Measurements from ENCODE around the gene QSOX2.
A peak's percentile ranks its signal among the peaks of the same experiment; 100 is the strongest.

The QSOX2 gene

DNA sequence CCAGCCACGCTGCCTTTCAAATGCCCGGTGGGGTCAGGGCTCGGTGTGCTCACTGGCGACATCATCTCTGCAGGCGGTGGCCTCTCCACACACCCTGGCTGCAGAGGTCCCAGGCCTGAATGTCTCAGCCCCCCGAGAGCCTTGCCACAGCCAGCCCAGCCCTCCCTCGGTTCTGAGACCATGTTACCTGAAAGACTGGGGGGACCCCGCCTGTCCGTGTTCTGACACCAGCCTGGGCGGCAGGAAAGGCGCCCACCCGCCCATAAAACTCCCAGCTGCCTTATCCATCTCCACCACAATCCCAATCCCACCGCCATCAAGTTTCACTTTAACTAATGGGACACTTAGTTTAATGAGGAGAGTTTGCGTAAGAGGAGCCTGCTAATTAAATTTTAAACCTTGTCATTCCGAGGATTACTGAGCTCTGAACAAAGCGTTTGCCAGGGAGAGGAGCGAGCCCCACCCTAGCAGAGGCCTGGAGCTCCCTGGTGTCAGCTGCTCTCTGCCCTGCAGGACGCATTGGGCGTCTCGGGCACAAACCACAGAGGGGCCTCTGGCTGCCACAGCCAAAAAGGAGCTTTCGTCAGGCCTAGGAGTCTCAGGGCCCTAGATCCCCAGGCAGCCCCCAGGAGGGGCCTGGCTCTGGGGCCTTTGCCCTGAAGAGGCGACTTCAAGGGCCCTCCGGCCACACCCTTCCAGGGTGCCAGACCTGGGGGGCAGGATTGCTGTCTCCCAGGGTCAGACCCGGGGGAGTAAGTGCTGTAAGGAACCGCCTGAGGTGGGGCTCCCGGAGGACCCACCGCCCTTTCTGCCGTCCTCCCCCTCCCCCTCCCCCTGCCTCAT, 56.0 kb downstream of the QSOX2 start (continued):
- TF ChIP-seq, protein P1, sequence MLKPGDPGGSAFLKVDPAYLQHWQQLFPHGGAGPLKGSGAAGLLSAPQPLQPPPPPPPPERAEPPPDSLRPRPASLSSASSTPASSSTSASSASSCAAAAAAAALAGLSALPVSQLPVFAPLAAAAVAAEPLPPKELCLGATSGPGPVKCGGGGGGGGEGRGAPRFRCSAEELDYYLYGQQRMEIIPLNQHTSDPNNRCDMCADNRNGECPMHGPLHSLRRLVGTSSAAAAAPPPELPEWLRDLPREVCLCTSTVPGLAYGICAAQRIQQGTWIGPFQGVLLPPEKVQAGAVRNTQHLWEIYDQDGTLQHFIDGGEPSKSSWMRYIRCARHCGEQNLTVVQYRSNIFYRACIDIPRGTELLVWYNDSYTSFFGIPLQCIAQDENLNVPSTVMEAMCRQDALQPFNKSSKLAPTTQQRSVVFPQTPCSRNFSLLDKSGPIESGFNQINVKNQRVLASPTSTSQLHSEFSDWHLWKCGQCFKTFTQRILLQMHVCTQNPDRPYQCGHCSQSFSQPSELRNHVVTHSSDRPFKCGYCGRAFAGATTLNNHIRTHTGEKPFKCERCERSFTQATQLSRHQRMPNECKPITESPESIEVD (tag by site-specific recombination; IDR thresholded peaks at IDR 0.05) = peak; percentile 63; the same call in 1 of the 2 replicates
- peak; percentile 55 for TF ChIP-seq ZNF600 (tag by site-specific recombination; IDR thresholded peaks at IDR 0.05)
- TF ChIP-seq, protein P2, sequence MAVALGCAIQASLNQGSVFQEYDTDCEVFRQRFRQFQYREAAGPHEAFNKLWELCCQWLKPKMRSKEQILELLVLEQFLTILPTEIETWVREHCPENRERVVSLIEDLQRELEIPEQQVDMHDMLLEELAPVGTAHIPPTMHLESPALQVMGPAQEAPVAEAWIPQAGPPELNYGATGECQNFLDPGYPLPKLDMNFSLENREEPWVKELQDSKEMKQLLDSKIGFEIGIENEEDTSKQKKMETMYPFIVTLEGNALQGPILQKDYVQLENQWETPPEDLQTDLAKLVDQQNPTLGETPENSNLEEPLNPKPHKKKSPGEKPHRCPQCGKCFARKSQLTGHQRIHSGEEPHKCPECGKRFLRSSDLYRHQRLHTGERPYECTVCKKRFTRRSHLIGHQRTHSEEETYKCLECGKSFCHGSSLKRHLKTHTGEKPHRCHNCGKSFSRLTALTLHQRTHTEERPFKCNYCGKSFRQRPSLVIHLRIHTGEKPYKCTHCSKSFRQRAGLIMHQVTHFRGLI (tag by site-specific recombination; IDR thresholded peaks at IDR 0.05) = 0 out of 2 replicates have a peak, but pooled peaks have one; percentile 14
- TF ChIP-seq ZNF335 (tag by site-specific recombination; conservative IDR thresholded peaks at IDR 0.05) = 0 out of 2 replicates have a peak, but pooled peaks have one; percentile 28
- TF ChIP-seq ZNF133 (tag by site-specific recombination; IDR thresholded peaks at IDR 0.05) = no peak
- peak; percentile 24; the same call in 1 of the 2 replicates for TF ChIP-seq TSHZ1 (tag by site-specific recombination; IDR thresholded peaks at IDR 0.05; ENCODE audit: borderline replicate concordance)
- peak; percentile 59 for TF ChIP-seq GLIS2 (tag by site-specific recombination; IDR thresholded peaks at IDR 0.05)
- TF ChIP-seq ZNF530 (tag by site-specific recombination; IDR thresholded peaks at IDR 0.05; ENCODE audit: low read depth) = no peak
- peak; percentile 48; the same call in 1 of the 2 replicates for TF ChIP-seq ZBTB17 (tag by site-specific recombination; IDR thresholded peaks at IDR 0.05)
- TF ChIP-seq ZNF394 (tag by site-specific recombination; IDR thresholded peaks at IDR 0.05; ENCODE audit: borderline replicate concordance) = peak; percentile 81; the same call in 1 of the 2 replicates
- TF ChIP-seq ZNF18 (tag by site-specific recombination; IDR thresholded peaks at IDR 0.05) = 0 out of 2 replicates have a peak, but pooled peaks have one; percentile 25
- TF ChIP-seq, protein P3, sequence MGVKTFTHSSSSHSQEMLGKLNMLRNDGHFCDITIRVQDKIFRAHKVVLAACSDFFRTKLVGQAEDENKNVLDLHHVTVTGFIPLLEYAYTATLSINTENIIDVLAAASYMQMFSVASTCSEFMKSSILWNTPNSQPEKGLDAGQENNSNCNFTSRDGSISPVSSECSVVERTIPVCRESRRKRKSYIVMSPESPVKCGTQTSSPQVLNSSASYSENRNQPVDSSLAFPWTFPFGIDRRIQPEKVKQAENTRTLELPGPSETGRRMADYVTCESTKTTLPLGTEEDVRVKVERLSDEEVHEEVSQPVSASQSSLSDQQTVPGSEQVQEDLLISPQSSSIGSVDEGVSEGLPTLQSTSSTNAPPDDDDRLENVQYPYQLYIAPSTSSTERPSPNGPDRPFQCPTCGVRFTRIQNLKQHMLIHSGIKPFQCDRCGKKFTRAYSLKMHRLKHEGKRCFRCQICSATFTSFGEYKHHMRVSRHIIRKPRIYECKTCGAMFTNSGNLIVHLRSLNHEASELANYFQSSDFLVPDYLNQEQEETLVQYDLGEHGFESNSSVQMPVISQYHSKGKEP (tag by site-specific recombination; IDR thresholded peaks at IDR 0.05) = peak; percentile 75
- peak; percentile 71 for TF ChIP-seq ZFHX2 (tag by site-specific recombination; conservative IDR thresholded peaks at IDR 0.05)
- TF ChIP-seq KLF10 (tag by site-specific recombination; IDR thresholded peaks at IDR 0.05) = 0 out of 2 replicates have a peak, but pooled peaks have one; percentile 41
- TF ChIP-seq ZIC2 (tag by site-specific recombination; IDR thresholded peaks at IDR 0.05) = peak; percentile 85
- TF ChIP-seq, protein P4, sequence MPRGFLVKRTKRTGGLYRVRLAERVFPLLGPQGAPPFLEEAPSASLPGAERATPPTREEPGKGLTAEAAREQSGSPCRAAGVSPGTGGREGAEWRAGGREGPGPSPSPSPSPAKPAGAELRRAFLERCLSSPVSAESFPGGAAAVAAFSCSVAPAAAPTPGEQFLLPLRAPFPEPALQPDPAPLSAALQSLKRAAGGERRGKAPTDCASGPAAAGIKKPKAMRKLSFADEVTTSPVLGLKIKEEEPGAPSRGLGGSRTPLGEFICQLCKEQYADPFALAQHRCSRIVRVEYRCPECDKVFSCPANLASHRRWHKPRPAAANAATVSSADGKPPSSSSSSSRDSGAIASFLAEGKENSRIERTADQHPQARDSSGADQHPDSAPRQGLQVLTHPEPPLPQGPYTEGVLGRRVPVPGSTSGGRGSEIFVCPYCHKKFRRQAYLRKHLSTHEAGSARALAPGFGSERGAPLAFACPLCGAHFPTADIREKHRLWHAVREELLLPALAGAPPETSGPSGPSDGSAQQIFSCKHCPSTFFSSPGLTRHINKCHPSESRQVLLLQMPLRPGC (tag by site-specific recombination; IDR thresholded peaks at IDR 0.05) = peak; percentile 35; the same call in 1 of the 2 replicates
- peak; percentile 43; the same call in 1 of the 2 replicates for TF ChIP-seq BCL11A (tag by site-specific recombination; IDR thresholded peaks at IDR 0.05; ENCODE audit: low read depth)
- peak; percentile 71; the same call in 1 of the 2 replicates for TF ChIP-seq EGR2 (tag by site-specific recombination; IDR thresholded peaks at IDR 0.05; ENCODE audit: low read depth)
- TF ChIP-seq, protein P5, sequence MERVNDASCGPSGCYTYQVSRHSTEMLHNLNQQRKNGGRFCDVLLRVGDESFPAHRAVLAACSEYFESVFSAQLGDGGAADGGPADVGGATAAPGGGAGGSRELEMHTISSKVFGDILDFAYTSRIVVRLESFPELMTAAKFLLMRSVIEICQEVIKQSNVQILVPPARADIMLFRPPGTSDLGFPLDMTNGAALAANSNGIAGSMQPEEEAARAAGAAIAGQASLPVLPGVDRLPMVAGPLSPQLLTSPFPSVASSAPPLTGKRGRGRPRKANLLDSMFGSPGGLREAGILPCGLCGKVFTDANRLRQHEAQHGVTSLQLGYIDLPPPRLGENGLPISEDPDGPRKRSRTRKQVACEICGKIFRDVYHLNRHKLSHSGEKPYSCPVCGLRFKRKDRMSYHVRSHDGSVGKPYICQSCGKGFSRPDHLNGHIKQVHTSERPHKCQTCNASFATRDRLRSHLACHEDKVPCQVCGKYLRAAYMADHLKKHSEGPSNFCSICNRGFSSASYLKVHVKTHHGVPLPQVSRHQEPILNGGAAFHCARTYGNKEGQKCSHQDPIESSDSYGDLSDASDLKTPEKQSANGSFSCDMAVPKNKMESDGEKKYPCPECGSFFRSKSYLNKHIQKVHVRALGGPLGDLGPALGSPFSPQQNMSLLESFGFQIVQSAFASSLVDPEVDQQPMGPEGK (tag by site-specific recombination; IDR thresholded peaks at IDR 0.05) = peak; percentile 56; the same call in 1 of the 2 replicates

Measured in HEK293 (cell line).